ENCODE measurements around the gene VKORC1.

The VKORC1 gene

DNA sequence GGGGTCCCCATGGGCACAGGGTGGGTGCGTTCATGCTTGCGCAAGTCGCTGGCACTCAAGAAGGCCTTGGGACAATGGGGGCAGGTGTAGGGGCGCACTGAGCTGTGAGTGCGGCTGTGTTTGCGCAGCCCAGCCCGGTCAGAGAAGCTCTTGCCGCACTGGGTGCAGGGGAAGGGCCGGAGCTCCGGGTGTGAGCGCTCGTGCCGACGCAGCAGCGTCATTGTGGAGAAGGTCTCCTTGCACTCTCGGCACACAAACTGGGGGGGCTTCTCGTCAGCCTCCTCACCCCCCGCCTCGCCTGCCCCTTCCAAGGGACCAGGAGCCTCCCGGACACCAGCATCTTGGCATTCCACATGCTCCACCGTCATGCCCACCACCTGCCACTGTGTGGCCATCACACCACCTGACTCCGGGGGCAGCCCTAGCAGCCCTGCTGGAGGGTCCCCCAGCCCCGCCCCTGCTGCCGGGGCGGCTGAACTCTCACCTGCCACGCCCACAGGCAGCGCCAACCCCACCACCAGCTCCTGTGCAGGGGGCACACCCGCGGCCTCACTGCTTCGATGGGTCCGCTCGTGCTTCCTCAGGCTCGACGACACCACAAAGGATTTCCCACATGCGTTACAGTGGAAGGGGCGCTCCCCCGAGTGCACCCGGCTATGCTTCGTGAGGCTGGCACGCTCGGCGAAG, 33.3 kb downstream of the VKORC1 start:
- no peak for DNase-seq

DNA sequence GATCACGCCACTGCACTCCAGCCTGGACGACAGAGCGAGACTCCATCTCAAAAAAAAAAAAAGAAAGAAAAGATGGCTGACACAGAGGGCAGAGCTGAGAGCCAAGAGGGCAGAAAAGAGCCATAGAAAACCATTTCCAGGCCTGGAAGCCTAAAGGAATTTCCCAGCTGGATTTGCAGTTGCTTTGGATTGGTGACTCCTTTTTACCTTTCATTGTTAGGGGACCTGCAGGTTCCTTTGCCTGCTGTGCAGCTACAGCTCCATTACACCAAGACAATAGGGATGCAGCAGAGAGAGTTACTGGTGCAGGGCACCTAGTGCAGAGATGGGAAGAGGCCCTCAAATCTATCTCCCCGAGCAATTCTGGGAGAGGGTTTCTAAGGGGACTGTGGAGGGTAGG, 39.0 kb downstream of the VKORC1 start:
- DNase-seq = no peak

DNA sequence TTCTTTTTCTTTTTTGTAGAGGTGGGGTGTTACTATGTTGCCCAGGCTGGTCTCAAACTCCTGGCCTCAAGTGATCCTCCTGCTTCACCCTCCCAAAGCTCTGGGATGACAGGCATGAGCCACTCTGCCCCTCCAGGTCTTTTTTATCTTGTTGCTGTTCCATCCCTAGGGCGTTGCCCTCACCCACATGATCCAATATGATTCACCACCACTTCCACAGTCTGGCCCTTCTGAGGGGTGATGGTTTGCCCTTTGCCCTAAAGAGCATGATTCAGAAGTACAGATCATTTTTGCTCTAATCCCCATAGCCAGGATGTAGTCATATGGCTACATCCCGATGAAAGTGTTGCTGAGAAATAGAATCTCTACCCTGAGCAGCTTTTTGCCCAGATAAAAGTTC, 42.5 kb downstream of the VKORC1 start:
- DNase-seq = no peak

DNA sequence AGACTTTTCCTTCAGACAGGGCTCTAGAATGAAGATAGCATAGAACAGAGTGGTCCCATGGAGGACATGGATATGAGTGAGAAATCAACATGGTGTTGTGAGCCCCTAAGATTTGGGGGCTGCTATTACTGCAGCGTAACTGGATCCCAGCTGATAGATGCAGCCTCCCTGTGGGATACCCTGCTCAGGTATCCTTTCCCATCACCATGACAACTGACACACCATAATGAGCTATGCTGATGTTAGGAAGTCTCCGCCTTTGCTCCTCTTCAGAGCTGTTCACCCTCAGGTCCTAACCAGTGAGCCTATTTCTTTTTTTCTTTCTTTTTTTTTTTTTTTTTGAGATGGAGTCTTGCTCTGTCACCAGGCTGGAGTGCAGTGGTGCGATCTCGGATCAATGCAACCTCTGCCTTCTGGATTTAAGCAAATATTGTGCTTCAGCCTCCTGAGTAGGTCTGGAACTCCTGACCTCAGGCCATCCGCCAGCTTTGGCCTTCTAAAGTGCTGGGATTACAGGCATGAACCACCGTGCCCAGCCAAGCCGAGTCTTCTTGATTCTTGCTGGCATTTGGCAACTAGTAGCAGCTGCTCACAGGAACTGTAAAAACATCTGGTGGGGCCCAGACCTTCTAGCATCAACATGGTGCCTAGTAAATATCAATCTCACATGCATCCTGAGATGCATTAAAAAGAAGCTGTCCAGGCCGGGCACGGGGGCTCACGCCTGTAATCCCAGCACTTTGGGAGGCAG, 44.1 kb downstream of the VKORC1 start:
- DNase-seq = no peak

DNA sequence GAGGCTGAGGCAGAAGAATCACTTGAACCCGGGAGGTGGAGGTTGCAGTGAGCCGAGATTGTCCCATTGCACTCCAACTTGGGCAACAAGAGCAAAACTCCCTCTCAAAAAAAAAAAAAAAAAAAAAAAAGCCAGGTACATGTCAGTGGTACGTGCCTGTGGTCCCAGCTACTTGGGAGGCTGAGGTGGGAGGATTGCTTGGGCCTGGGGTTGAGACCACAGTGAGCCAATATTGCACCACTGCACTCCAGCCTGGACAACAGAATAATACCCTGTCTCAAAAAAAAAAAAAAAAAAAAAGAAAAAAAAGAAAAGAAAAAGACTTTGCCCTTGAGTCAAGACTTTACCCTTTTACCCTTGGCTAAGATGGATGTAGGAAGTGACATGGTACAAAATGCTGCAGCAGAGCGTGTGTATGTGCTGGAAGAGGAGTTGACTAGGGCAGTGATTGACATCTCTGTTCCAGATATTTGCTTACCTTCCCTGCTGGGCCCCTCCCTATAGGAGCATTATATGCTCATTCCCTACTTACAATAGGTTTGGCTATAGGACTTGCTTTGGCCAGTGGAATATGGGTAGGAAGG, 50.6 kb downstream of the VKORC1 start:
- no peak for DNase-seq

DNA sequence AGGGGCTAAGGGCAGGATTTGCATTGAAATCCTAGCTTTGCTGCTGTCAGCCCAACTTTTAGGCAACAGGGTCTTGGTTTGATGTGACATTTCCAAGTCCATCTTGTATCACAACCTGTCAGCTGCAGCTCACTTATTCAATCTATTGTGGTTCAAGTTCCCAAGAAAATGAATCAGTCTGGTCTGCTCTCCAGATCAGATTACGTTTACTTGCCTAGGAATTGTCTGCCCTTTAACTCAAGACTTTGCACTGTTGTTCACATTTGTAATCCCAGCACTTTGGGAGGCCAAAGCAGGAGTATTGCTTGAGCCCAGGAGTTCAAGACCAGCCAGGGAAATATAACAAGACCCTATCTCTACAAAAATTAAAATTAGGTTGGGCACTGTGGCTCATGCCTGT, 51.2 kb downstream of the VKORC1 start:
- no peak for DNase-seq

DNA sequence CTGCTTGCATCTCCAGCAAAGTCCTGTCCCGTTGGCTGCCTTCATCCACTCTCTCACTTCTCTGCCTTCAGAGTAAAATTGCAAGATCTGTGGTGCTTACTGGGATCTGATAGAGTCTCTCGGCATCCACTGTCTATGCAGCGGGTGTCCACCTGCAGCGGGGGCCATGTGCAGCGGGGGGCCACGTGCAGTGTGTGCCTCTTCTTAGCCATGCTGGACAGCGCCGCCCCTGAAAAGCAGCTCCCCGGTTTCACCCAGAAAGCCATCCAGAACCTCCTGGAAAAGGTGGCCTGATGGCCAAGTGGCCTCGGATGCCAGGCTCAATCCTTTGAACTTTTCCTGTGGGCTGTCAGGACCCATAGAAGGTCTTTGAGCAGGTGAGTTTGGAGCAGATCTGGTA, 51.7 kb downstream of the VKORC1 start:
- no peak for DNase-seq

Measured in NCI-H2081 treated with DMSO at 0.1 percent for 48 hours (cell line).